AG04450 (cell line): ENCODE data around the gene MRPS6. TPM values are rescaled to one million over a fixed set of nuclear protein-coding genes. Genes with fewer than 3 reads are reported as not detected.

ENCODE experiments used
- CTCF ChIA-PET: fragments of 300-600, 350-600 bp; formaldehyde crosslinking; extraction: SDS; loops from one replicate; lab custom pipeline; 2022; ENCODE audit warnings: antibody characterized with exemption, inconsistent platforms; lab: Charles Lee
- POLR2A ChIA-PET: fragments of 350-600 bp; formaldehyde crosslinking; extraction: SDS; loops from one replicate; lab custom pipeline; 2021; ENCODE audit warnings: antibody characterized with exemption, inconsistent platforms; lab: Yijun Ruan, JAX
- DNase-seq: peaks from one replicate; pipeline ENCODE4 v3.0.0-alpha.2; 2011; ENCODE audit warnings: low read depth, low spot score
- H3K27ac ChIP-seq: one replicate; pipeline ENCODE4 v1.5.1; 2012; ENCODE audit warnings: low read depth, low read length, control low read depth
- H3K27me3 ChIP-seq: one replicate; pipeline ENCODE4 v1.6.0; 2012; ENCODE audit warnings: low read length; ENCODE audit not compliant: control insufficient read depth, insufficient read depth
- H3K4me3 ChIP-seq: 2 replicates; pipeline ENCODE4 v1.5.1; 2011; ENCODE audit warnings: mild to moderate bottlenecking, low read depth, low read length, control low read depth
- H3K9me3 ChIP-seq: 2 replicates; pipeline ENCODE4 v1.5.1; 2012; ENCODE audit warnings: low read length; ENCODE audit not compliant: control insufficient read depth, insufficient read depth
- polyA plus RNA-seq: library from polyadenylated mRNA; depleted of rRNA; stranded (reverse); fragments of >200 nt; gene quantifications from 2 replicates; pipeline ENCODE4 v1.2.3, GENCODE V29; 2011
- TF ChIP-seq, protein P1 (sequence below): IDR thresholded peaks from 2 replicates; pipeline ENCODE4 v1.5.1; 2011; ENCODE audit warnings: low read depth, low read length, control low read depth, inconsistent platforms

Gene MRPS6
- polyA plus RNA-seq, 1 experiment: 35.8 TPM

DNA sequence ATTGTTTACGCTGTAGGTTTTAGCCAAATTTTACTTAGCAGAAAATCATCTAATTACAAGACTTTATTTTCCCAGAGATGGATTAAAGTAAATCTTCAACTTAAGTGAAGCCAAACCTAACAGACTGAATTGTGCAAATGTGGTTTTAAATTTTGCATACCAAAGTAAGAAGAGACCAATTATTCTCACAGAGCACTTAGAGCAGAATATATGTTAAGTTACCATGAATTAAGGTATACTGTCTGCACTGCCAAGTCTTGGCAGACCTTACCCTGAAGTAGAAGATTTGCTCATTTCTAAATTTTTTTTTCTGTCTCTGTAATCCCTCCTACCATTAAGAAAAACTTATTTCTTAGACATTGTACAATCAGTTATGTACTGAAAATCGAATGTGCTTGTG, 24.1 kb downstream of the MRPS6 start:
- Histone ChIP-seq H3K4me3 (no peak overlapping the region), H3K9me3 (no peaks in the 10 kb centered on the region), H3K27ac (no peak overlapping the region), H3K27me3 (no peaks in the 10 kb centered on the region)
- TF ChIP-seq, protein P1, sequence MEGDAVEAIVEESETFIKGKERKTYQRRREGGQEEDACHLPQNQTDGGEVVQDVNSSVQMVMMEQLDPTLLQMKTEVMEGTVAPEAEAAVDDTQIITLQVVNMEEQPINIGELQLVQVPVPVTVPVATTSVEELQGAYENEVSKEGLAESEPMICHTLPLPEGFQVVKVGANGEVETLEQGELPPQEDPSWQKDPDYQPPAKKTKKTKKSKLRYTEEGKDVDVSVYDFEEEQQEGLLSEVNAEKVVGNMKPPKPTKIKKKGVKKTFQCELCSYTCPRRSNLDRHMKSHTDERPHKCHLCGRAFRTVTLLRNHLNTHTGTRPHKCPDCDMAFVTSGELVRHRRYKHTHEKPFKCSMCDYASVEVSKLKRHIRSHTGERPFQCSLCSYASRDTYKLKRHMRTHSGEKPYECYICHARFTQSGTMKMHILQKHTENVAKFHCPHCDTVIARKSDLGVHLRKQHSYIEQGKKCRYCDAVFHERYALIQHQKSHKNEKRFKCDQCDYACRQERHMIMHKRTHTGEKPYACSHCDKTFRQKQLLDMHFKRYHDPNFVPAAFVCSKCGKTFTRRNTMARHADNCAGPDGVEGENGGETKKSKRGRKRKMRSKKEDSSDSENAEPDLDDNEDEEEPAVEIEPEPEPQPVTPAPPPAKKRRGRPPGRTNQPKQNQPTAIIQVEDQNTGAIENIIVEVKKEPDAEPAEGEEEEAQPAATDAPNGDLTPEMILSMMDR: no peak
- CTCF ChIA-PET: no interaction called here
- POLR2A ChIA-PET: no interaction called here
- no peak for DNase-seq

DNA sequence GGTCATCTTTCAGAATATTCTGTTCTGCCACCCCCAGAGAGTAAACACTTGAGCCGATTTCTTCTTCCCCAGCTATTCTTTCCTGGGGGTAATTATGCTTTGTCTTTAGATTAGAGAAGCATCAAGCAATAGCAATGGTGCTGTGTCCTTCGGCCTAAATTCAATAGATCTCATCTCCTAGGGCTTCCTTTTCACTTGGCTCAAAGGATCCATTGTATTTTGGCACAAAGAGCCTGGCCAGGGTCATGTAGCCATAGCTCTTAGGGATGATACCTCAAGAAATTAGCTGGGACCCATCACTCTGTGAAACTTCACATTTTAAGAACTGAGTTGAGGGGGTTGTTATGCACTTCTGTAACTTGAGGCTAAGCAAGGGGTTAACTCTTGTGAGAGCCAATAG, 27.0 kb downstream of the MRPS6 start:
- Histone ChIP-seq H3K27me3 (no peaks in the 10 kb centered on the region), H3K9me3 (no peaks in the 10 kb centered on the region), H3K27ac (no peak overlapping the region), H3K4me3 (no peak overlapping the region)
- no peak for DNase-seq
- TF ChIP-seq, protein P1: no peak
- ChIA-PET POLR2A (no interaction called here), CTCF (interaction anchor here (1.8 to 2.6 kb wide), 4 partner anchors 10 to 262 kb away, joined by 3 to 12 read pairs (median 10); no protein-coding TSS in a partner anchor)

DNA sequence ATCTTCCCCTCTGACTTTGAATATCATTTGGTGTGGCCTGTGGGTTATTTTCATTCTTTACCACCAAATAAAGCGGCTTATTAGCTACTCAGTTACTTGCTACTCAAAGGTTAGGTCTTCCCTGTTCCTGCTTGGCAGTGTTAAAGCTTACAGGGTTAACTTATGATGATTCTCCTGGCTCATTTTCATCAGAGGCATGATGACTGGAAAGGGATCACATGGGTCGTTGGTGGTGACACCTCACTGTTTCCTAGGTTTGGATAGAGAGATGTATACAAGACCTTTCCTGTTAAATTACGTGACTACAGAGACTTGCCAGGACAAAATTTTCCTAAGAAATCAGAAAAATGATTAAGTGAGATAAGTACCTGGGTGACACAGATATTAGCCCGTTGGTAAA, 27.4 kb downstream of the MRPS6 start:
- ChIA-PET POLR2A (no interaction called here), CTCF (interaction anchor here (0.7 to 2.6 kb wide), 5 partner anchors 10 to 261 kb away, joined by 3 to 12 read pairs (median 8); no protein-coding TSS in a partner anchor)
- Histone ChIP-seq H3K27me3 (no peaks in the 10 kb centered on the region), H3K27ac (no peak overlapping the region), H3K4me3 (no peak overlapping the region), H3K9me3 (no peaks in the 10 kb centered on the region)
- TF ChIP-seq, protein P1: no peak
- no peak for DNase-seq

DNA sequence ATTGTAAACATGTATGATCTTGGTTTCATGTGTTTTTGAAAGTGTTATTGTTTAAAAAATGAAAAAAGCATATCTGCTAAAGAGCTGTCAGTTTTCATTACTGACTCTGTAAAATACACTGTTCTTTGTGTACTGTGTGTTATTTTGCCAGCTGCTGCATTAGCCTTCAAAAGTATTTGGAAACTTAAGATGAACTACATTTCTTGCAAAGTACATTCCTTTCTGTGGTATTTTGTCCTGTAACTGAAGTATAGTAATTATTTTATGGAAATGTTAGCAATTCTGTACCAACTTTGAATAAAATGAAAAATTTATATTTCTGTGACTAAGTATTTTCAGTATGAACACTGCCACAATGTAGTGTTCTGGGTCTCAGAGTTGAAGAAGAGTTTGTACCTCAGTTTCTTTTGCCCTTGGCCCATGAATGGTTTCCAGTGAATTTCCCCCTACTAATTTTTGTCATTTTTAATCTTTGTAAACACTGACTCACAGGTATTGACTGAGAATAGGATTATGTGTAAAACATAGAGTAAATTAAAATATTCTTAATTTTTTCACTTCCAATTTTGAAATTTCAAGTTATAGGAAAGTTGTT, 32.7 kb downstream of the MRPS6 start:
- H3K4me3 ChIP-seq: no peak overlapping the region
- ChIA-PET POLR2A (no interaction called here), CTCF (interaction anchor here (0.7 kb wide), 1 partner anchor 501 kb away, joined by 3 read pairs; no protein-coding TSS in a partner anchor)
- H3K27me3 ChIP-seq: no peaks in the 10 kb centered on the region
- TF ChIP-seq, protein P1: no peak
- no peak overlapping the region for H3K27ac ChIP-seq
- H3K9me3 ChIP-seq: no peaks in the 10 kb centered on the region
- no peak for DNase-seq

DNA sequence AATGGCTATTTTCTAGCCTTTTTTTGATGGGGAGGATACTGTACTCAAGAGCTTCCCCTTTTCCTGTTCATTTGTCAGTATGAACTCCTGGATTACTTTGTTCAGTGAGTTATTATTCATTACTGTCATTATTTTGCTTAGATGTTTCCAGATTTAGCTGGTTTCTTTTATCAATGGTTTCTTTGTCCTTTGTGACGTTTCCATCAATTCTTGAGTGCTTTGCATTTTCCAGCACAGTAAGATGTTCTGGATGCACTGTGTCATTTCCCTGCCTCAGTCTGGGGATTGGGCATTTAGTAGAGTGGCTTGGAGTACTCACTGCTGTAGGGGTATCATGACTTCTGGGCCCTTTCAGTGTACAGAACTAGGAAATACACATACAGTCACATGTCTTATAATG, 34.2 kb downstream of the MRPS6 start:
- POLR2A ChIA-PET: no interaction called here
- H3K9me3 ChIP-seq: no peaks in the 10 kb centered on the region
- H3K27ac ChIP-seq: no peak overlapping the region
- CTCF ChIA-PET: interaction anchor here (1.9 kb wide), 1 partner anchor 183 kb away, joined by 5 read pairs; no protein-coding TSS in a partner anchor
- H3K4me3 ChIP-seq: no peak overlapping the region
- H3K27me3 ChIP-seq: no peaks in the 10 kb centered on the region
- TF ChIP-seq, protein P1: no peak
- DNase-seq: no peak
